Astrocyte of the cerebellum (primary cell): ENCODE data around the gene KIF5C.
A peak's percentile ranks its signal among the peaks of the same experiment; 100 is the strongest.

ENCODE experiments used
- DNase-seq: peaks from one replicate; pipeline ENCODE4 v3.0.0-alpha.2; 2011; ENCODE audit warnings: low read depth
- H3K4me3 ChIP-seq: 2 replicates; pipeline ENCODE4 v1.5.1; 2011; ENCODE audit warnings: mild to moderate bottlenecking, low read depth, low read length, moderate library complexity
- CTCF ChIP-seq: IDR thresholded peaks from 2 replicates; pipeline ENCODE4 v1.5.1; 2012; ENCODE audit warnings: low read length, low read depth, moderate library complexity, mild to moderate bottlenecking; ENCODE audit errors: missing control alignments
- in situ Hi-C: cut with HindIII; loops from 2 replicates; pipeline ENCODE4 v1.10.0; 2017; ENCODE audit warnings: low sequenced_read_pairs

KIF5C gene

GRCh38 chr2:149029307-149029965 lies 154.4 kb downstream of the KIF5C start:
- no peak for DNase-seq
- no peak overlapping the region for H3K4me3 ChIP-seq
- no peak for TF ChIP-seq CTCF
- in situ Hi-C loops, result loop anchor here (10.0 kb wide), 1 partner anchor 535 kb away; no protein-coding TSS in a partner anchor

GRCh38 chr2:149031396-149031795 lies 156.4 kb downstream of the KIF5C start:
- in situ Hi-C loops, result no loop called here
- no peak for DNase-seq
- no peak for TF ChIP-seq CTCF
- H3K4me3 ChIP-seq, result no peak overlapping the region

GRCh38 chr2:149033716-149034115 lies 158.7 kb downstream of the KIF5C start:
- no peak for TF ChIP-seq CTCF
- in situ Hi-C loops, result no loop called here
- H3K4me3 ChIP-seq, result no peak overlapping the region
- DNase-seq, result no peak

- DNase-seq, result no peak
- in situ Hi-C loops, result no loop called here
- TF ChIP-seq CTCF, result no peak
- no peak overlapping the region for H3K4me3 ChIP-seq
Observed at GRCh38 chr2:149034406-149034805, 159.4 kb downstream of the KIF5C start.

GRCh38 chr2:149036507-149037293 lies 161.7 kb downstream of the KIF5C start:
- DNase-seq, result no peak
- H3K4me3 ChIP-seq, result no peak overlapping the region
- in situ Hi-C loops, result no loop called here
- no peak for TF ChIP-seq CTCF

- in situ Hi-C loops, result no loop called here
- no peak overlapping the region for H3K4me3 ChIP-seq
Observed at GRCh38 chr2:149037851-149038250, 162.8 kb downstream of the KIF5C start.

More at GRCh38 chr2:149037851-149038250, 162.8 kb downstream of the KIF5C start:
- no peak for DNase-seq
- TF ChIP-seq CTCF, result peak; percentile 2
